ENCODE measurements around the gene SERINC5.

DNA sequence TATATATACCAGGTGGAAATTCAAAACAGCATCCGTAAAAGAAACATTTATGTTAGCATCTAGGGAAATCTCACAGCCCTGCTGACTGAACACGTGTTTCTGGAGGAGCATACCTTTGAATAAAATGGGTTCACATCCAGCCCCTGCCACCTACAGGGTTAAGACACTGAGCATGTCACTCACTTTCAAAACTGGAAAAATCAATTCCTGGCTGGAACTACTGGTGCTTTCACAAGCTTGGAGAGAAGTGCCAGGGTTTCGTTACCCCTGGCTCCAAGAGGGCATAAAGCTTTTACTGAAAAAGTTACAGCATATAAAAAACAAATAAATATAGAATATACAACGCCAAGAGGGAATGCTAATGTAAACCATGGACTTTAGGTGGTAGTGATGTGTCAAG, 48.0 kb downstream of the SERINC5 start:
- TF ChIP-seq, protein P1, sequence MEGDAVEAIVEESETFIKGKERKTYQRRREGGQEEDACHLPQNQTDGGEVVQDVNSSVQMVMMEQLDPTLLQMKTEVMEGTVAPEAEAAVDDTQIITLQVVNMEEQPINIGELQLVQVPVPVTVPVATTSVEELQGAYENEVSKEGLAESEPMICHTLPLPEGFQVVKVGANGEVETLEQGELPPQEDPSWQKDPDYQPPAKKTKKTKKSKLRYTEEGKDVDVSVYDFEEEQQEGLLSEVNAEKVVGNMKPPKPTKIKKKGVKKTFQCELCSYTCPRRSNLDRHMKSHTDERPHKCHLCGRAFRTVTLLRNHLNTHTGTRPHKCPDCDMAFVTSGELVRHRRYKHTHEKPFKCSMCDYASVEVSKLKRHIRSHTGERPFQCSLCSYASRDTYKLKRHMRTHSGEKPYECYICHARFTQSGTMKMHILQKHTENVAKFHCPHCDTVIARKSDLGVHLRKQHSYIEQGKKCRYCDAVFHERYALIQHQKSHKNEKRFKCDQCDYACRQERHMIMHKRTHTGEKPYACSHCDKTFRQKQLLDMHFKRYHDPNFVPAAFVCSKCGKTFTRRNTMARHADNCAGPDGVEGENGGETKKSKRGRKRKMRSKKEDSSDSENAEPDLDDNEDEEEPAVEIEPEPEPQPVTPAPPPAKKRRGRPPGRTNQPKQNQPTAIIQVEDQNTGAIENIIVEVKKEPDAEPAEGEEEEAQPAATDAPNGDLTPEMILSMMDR (IDR thresholded peaks at IDR 0.05; ENCODE audit: insufficient read depth, low read depth, low read length), result no peak
- TF ChIP-seq EZH2 (IDR thresholded peaks at IDR 0.05; ENCODE audit: insufficient read depth, low read length), result no peak

Data from astrocyte (in vitro differentiated cells and primary cell).